GM19025 (cell line): ENCODE results near the gene MNX1.

Source experiments
- ATAC-seq: cut with Tn5 transposase; IDR thresholded peaks from one replicate; pipeline ENCODE4 v1.9.1; 2021; ENCODE audit warnings: mild to moderate bottlenecking, low read depth, moderate library complexity; ENCODE audit not compliant: unreplicated experiment

Gene MNX1

GRCh38 chr7:156985101-156985992 is 25.1 kb downstream of the MNX1 start:
- no peak for ATAC-seq

- ATAC-seq, result no peak
These were observed 26.1 kb downstream of the MNX1 start for GRCh38 chr7:156984174-156984891.

GRCh38 chr7:156979711-156980110 is 30.8 kb downstream of the MNX1 start:
- ATAC-seq, result no peak

- no peak for ATAC-seq
These were observed 31.4 kb downstream of the MNX1 start for GRCh38 chr7:156979007-156979606.

GRCh38 chr7:156975620-156976019 is 34.8 kb downstream of the MNX1 start:
- ATAC-seq, result no peak

GRCh38 chr7:156969972-156970420 is 40.5 kb downstream of the MNX1 start:
- no peak for ATAC-seq

GRCh38 chr7:156968183-156968582 is 42.3 kb downstream of the MNX1 start:
- no peak for ATAC-seq

GRCh38 chr7:156966387-156966786 is 44.1 kb downstream of the MNX1 start:
- no peak for ATAC-seq

GRCh38 chr7:156964971-156965370 is 45.5 kb downstream of the MNX1 start:
- ATAC-seq, result no peak

GRCh38 chr7:156963472-156963871 is 47.0 kb downstream of the MNX1 start:
- no peak for ATAC-seq

- no peak for ATAC-seq
These were observed 47.6 kb downstream of the MNX1 start for GRCh38 chr7:156962897-156963296.

- ATAC-seq, result no peak
These were observed 48.3 kb downstream of the MNX1 start for GRCh38 chr7:156962145-156962544.

GRCh38 chr7:156956727-156957126 is 53.7 kb downstream of the MNX1 start:
- no peak for ATAC-seq

- ATAC-seq, result no peak
These were observed 55.5 kb downstream of the MNX1 start for GRCh38 chr7:156954941-156955340.
